Astrocyte of the cerebellum (primary cell): Measurements from ENCODE around the gene KCNIP1.
"Not testable (repeated sequence)": the region's sequence is repeated elsewhere in the genome, so short reads cannot be mapped to it uniquely, and the experiment has no call there.

Experiments used
- DNase-seq: peaks from one replicate; pipeline ENCODE4 v3.0.0-alpha.2; 2011; ENCODE audit warnings: low read depth
- H3K4me3 ChIP-seq: 2 replicates; pipeline ENCODE4 v1.5.1; 2011; ENCODE audit warnings: mild to moderate bottlenecking, low read depth, low read length, moderate library complexity
- in situ Hi-C: cut with HindIII; loops from 2 replicates; pipeline ENCODE4 v1.10.0; 2017; ENCODE audit warnings: low sequenced_read_pairs
- TF ChIP-seq, protein P1 (sequence below): IDR thresholded peaks from 2 replicates; pipeline ENCODE4 v1.5.1; 2012; ENCODE audit warnings: low read length, low read depth, moderate library complexity, mild to moderate bottlenecking; ENCODE audit errors: missing control alignments

KCNIP1 gene

DNA sequence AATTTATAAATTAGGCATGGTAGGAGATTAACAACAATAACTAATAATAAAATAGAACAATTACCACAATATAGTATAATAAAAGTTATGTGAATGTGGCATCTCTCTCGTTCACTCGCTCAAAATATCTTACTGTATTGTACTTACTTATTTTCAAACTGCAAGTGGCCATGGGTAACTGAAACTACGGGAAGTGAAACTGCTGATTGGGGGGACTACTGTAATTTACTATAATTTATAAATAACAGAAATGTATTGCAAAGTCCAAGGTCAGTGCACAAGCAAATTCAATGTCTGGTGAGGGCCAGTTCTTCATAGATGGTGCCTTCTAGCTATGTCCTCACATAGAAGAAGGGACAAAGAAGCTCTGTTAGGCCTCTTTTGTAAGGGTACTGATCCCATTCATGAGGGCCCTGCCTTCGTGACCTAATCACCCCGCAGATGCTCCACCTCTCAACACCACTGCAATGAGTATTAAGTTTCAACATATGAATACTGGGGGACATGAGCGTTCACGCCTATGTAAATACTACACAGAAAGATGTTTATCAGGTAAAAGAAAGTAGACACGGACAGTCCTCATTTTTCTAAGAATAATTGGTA, 39.0 kb downstream of the KCNIP1 start:
- TF ChIP-seq, protein P1, sequence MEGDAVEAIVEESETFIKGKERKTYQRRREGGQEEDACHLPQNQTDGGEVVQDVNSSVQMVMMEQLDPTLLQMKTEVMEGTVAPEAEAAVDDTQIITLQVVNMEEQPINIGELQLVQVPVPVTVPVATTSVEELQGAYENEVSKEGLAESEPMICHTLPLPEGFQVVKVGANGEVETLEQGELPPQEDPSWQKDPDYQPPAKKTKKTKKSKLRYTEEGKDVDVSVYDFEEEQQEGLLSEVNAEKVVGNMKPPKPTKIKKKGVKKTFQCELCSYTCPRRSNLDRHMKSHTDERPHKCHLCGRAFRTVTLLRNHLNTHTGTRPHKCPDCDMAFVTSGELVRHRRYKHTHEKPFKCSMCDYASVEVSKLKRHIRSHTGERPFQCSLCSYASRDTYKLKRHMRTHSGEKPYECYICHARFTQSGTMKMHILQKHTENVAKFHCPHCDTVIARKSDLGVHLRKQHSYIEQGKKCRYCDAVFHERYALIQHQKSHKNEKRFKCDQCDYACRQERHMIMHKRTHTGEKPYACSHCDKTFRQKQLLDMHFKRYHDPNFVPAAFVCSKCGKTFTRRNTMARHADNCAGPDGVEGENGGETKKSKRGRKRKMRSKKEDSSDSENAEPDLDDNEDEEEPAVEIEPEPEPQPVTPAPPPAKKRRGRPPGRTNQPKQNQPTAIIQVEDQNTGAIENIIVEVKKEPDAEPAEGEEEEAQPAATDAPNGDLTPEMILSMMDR: no peak
- in situ Hi-C loops: no loop called here
- no peak overlapping the region for H3K4me3 ChIP-seq
- DNase-seq: no peak

- TF ChIP-seq, protein P1: no peak
- in situ Hi-C loops: no loop called here
- H3K4me3 ChIP-seq: no peak overlapping the region
- DNase-seq: no peak
Observed at GRCh38 chr5:170545313-170545712, 41.5 kb downstream of the KCNIP1 start.

- H3K4me3 ChIP-seq: no peak overlapping the region
- no peak for DNase-seq
- TF ChIP-seq, protein P1: no peak
- in situ Hi-C loops: no loop called here
Observed at GRCh38 chr5:170545811-170546210, 42.0 kb downstream of the KCNIP1 start.

DNA sequence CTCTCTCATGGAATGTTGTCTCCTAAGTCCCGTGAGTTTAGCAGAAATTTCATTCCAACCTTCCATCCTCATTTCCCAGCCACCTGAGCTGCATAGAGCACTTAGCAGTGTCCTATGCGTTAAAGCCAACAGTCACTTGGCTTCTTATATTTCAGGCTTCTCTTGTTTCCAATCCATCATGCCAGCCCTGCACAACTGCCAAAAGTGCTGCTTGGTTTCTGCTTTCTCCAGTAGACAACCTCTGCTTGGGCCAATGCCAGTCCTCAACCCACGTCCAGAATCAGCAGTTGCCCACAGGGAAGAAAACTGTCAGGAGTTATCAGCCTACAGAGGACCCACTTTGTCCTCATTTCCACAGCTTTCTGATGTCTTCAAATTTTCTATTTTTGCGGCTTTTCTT, 42.5 kb downstream of the KCNIP1 start:
- H3K4me3 ChIP-seq: no peak overlapping the region
- TF ChIP-seq, protein P1: no peak
- no peak for DNase-seq
- in situ Hi-C loops: no loop called here

- in situ Hi-C loops: loop anchor here (25.0 kb wide), 1 partner anchor 88 kb away; no protein-coding TSS in a partner anchor
- not testable (repeated sequence) for H3K4me3 ChIP-seq, DNase-seq
Observed at GRCh38 chr5:170550382-170550781, 46.6 kb downstream of the KCNIP1 start.

- in situ Hi-C loops: loop anchor here (25.0 kb wide), 1 partner anchor 89 kb away; no protein-coding TSS in a partner anchor
- no peak overlapping the region for H3K4me3 ChIP-seq
- TF ChIP-seq, protein P1: no peak
Observed at GRCh38 chr5:170551076-170551475, 47.3 kb downstream of the KCNIP1 start.

GRCh38 chr5:170551622-170552021, 47.8 kb downstream of the KCNIP1 start:
- TF ChIP-seq, protein P1: no peak
- no peak overlapping the region for H3K4me3 ChIP-seq
- no peak for DNase-seq
- in situ Hi-C loops: loop anchor here (25.0 kb wide), 1 partner anchor 89 kb away; no protein-coding TSS in a partner anchor

More at GRCh38 chr5:170551076-170551475, 47.3 kb downstream of the KCNIP1 start:
- DNase-seq: no peak
